TTC549 (cell line): Measurements from ENCODE around the gene ABI3BP.

ENCODE experiments used
- FAIRE-seq: peaks from 2 replicates; lab custom pipeline; 2012; peaks lifted over from hg19 to GRCh38; lab: Jason Lieb, UNC

Gene ABI3BP

DNA sequence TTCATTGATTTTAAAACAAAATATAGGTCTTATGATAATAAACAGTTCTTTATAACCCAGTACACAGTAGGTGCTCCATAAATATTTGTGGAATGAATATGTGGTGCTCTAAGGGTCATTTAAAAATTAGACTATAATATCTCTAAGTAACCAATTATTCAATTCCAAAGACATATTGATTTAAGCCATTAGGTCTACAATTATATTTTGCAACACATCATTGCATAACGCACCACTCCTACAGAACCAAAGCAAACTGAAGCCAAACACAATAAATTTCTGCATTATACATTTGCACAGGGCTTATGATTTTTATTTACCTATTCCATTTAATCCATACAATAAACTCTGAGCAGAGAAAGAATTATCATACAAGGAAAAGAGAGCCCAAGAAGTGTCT lies 104.3 kb downstream of the ABI3BP start:
- FAIRE-seq, result no peak

DNA sequence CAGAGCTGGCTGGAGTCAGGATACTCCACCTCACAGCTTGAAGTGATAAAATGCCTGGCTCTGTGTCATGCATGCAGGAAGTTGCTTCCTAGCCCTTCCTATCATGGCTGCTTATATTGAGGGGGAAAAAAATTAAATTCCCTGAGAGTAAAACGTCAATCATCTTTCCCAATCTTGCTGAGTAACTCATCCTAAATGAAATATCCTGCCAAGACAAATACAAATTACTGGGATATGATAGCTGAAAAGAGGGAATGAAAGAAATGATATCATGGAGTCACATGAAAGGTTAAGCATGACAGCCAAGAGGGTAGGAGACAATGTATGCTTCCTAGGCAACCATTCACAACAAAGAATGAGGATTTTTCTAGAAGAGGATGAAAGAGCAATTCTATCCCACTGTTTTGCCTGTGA lies 110.6 kb downstream of the ABI3BP start:
- no peak for FAIRE-seq

DNA sequence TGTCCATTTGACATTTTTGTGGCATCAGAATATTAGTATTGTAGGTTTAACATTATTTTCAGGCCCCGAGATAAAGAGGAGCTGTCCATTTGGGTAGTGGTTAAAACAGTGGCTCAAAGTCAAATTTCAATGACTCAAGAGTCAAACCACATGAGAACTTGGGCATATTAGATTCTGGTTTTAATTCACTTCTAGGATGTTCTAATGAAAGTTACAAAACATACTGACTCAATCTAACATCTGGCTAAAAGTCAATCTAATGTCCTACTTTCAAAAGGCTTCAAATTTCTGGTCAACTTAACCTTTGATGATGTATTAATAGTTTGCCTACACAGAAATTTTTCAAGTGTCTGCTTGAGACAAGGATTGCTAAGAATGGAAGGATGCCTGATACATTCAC lies 112.4 kb downstream of the ABI3BP start:
- FAIRE-seq, result no peak

DNA sequence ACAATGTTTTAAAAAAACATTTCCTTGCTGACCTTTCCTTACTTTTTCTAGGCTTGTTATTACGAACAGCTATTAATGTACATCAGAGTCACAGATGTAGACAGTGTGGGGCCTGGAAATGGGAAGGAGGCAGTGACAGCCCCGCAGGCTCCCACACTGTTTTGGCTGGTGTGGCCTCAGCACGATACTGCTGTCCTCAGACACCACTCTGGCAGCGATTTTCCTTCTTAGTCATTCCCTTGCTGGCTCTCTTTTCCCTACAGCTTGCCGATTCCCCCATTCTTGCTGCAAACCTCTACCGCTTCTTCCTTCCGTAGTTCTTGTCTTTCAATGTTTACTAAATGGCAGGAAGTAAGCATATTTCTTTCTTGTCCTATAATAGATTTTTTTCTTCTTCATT lies 113.1 kb downstream of the ABI3BP start:
- no peak for FAIRE-seq

DNA sequence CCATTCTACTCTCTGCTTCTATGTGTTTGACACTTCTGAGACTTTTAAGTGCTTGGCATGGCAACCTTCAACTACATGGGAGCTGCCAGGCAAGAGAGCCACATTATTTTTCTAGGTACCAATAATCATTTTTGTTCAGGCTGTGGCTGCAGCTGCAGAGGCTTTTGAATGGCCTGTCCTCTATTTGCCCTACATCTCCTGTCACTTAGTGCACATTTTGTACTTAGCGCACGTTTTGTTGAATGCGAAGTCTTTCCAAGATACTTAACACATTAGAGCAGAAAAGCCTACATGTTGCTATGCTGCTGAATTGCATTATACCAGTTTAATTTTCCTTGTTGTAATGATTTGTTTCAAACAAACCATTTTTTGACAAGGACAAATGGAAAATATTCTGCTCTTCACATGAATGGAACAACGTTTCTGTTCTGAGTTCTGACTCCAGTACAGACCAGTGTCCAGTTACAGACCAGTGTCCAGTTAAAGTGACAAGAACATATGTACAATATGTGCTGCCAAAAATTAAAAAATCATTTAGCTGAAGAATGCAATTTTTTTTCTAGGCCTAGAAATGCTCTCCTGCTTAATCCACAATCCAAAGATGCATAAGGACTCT lies 113.9 kb downstream of the ABI3BP start:
- FAIRE-seq, result no peak

DNA sequence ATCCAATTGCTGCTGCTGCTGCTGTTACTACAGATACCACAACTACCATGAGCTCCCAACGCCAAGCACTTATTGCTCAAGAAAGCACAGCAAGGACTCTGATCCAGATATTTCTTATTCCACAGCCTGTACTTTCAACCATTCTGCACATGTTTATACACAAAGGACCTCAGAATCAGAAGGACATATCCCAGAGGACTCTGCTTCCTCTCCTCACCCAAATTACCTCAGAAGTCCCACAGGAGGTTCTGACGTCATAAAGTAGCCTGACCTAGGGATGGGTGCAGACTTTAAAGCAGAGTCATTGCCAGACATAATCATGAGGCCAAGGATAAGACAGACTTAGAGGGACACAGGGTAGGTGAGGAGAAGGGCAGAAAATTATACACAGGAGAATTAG lies 115.9 kb downstream of the ABI3BP start:
- FAIRE-seq, result no peak

DNA sequence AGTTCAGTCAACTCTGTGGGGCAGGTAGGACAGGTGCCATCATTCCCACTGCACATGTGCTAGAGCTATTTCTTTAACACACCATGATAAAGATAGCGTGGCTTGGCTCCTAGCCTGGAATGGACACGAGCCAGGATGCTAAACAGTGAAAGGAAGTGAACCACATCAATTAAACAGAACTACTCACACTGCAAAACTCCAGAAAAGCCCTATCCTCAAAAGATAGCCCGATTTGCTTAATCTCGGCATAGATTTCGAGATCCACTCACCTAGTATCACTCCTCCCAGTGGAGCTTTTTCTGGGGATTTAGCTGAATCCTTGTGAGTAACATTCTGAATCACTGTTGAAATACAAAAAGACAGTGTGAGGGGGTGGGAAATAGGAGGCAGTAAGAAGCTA lies 118.0 kb downstream of the ABI3BP start:
- no peak for FAIRE-seq

DNA sequence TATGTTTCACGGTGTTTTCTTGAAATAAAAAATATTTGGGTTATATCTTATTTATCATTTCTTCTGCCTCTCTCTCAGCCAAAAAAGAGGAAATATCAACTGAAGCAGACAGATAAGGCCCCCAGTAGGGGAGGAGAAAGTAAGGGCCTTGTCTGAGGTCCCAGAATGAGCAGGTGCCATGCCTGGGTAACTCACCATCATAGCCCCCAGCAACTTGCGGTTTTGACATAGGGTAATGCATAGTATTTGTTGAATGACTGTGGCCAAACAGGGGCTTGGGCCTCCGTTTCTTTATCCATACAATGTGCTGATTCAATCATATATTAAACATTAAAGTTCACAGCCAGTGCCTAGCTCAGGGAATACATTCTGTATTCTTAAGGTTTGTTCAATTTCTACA lies 119.6 kb downstream of the ABI3BP start:
- FAIRE-seq, result no peak

DNA sequence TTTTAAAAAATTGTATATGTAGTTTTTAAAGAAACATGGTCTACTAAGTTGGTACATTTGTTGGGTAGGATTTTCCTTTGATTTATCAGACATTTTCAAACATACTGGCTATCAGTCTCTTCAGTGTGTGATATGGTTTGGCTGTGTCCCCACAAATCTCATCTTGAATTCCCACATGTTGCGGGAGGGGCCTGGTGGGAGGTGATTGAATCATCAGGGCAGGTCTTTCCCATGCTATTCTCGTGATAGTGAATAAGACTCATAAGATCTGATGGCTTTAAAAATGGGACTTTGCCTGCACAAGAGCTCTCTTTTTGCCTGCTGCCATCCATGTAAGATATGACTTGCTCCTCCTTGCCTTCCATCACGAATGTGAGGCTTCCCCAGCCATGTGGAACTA lies 121.9 kb downstream of the ABI3BP start:
- FAIRE-seq, result no peak

DNA sequence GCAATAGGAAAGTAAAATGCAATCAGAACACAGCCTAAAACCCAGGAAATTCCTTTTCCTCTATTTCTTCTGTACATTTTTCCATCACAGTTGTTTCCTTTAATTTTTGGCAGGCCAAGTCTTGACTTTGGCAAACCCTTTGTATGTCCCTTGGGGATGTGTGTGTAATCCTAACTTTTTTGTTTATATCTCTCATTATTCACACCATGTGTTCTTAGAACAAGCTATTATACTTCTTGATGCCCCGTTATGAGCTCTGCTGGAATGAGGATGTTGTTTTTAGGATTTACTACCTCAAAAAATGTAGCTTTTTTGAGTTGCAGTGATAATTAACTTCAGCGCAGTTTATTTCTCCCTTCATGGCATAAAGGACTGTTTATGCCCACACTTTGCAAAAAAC lies 123.4 kb downstream of the ABI3BP start:
- FAIRE-seq, result no peak

DNA sequence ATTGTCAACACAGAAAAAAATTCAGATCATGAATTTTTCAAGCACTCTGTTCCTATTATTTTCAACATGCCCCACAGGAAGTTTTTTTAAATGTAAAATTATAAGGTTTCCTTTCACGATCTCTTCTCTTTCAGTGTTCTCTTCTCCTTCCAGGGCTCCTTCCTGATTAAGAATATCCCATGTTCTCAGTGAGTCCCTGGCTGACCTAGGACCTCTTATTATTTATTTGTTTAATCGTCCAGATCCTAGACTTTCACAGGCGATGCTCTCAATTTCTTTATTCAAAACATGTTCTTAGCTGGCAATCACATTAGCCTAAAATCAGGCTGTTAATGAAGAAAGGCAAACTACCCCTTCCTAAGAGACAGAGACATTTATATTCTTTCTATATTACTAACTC lies 124.3 kb downstream of the ABI3BP start:
- no peak for FAIRE-seq

DNA sequence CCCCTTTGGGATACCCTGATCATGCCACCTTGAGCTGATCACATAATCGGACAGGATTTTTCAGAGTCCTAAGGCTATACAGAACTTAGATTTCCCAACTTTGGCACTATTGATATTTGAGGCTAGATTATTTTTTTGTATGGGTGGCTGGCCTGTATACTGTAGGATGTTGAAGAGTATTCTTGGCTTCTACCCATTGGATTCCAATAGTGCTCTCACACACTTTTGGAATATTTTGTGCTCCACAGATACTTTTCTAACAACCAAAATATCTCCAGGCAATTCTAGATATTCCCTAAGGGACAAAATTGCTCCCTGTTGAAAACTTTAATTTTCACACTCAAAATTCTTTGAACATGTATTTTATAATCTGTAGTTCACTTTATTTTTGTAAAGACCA lies 125.1 kb downstream of the ABI3BP start:
- FAIRE-seq, result no peak

DNA sequence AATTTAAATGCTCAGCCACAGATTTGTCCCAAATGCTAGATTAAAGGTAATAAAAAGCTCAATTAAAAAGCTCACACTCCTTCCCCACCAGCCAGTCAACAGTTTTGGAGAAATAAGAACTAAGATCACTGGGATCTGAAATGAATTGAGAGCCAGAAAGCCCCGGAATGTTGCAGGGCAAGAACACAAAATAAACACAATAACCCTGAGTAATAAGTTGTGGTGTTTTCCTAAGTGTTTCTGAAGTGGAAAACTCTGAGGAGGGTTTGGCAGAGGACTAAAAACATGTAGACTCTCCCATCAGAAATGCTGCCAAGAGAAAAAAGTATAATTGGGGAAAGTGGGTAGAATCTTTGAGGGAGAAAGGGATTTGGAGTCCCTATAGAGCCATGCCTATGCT lies 127.8 kb downstream of the ABI3BP start:
- FAIRE-seq, result no peak

DNA sequence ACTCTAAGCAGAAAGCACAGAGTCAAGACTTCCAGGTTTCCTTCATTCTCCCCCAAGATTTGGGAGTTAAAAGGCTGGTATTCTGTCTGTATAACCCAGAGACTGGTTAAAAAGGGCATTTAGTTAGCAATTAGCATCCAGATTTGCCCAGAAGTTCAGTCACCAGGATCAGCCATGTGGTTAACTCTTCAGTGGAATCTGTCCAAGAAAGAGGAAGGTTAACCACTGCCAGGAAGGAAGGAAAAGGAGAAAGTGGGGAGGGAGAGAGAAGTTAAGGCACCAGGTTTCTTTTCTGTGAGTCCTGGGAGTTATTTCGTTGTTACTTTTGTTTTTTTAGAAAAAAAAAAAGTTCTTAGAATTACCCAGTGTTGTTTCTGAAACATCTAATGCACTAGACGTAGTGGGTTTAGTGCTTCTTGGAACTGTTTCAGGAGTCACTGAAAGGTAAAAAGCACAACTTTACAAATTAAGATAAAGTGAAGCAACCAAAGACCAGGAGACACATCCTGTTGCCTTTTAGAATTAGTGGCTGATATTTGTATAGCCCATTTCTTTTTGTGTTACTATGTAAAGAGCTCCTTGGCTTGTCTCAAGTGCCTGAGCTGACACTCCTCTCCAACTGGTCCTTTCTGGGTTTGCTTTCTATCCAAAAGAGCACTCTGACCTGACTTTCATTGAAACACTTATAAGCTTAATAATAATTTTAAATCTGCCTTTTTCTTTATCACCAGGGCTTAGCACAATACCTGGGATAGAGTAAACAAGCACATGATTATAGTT lies 128.6 kb downstream of the ABI3BP start:
- no peak for FAIRE-seq

DNA sequence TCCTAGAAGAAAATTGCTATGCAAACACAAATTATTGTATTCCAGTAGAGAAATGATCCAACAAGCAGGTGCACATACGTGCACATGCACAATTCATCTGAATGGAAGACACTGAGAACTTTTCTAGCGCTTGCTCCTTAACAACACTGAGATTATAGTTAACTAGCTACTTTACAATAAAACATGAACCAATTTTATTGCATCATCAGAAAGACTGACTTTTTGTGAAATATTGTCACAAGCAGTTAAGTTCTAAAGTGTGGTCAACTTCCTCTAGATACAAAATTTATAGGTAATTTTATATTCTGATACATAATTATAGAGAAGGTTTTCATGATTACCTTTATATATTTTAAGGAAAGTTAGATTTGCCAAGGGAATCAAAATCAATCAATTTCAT lies 135.4 kb downstream of the ABI3BP start:
- FAIRE-seq, result no peak

DNA sequence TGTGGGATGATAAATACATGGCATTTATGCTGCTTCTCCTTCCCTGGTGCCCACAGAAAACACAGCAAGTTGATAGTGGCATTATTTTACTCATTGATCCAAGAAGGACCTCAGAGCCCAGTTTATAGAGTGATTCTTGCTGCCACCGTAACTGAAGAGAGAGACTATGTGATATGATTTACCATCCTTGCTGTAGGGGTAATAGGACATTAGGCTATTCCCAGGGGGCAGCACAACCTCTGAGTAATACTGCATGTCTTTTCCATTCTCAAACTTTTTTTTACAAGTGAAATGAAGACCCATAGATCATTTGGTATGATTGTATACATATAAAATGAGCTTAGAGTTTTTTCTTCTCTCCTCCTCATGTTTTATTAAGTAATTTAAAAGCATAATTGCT lies 136.4 kb downstream of the ABI3BP start:
- FAIRE-seq, result no peak

DNA sequence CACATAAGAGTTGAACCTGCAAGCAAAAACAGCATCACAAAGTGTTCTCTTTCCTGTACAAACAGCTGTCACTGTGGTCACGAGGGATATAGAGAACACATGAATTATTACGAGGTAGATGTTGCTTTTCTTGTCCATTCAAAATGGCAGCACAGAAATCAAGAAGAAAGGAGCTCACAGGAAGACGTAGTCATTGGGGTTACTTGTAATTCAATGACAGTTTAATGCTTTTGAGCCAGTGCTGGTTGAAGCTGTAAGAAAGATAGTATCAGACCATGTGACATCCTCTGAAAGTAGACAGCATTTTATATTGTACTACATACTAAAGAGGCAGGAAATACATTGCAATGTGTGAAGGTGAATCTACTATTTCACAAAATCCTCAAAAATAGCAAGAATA lies 140.4 kb downstream of the ABI3BP start:
- no peak for FAIRE-seq

DNA sequence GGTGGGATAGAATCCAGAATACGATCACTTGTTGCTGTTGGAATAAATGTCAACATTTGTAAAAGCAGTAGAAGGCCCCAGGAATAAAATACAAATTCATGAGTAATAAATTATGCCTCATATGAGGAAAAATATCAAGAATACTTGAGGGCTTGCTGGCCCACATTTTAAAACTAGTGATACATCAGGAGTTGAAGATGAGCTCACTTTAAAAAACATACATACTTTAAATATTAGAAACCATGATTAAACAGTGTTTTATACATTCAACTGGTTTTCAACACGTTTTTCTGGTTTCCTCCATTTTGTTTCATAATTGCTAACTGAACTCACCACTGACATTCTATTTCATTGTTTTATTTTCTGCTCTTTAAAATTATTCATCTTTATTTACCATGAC lies 142.5 kb downstream of the ABI3BP start:
- FAIRE-seq, result no peak

DNA sequence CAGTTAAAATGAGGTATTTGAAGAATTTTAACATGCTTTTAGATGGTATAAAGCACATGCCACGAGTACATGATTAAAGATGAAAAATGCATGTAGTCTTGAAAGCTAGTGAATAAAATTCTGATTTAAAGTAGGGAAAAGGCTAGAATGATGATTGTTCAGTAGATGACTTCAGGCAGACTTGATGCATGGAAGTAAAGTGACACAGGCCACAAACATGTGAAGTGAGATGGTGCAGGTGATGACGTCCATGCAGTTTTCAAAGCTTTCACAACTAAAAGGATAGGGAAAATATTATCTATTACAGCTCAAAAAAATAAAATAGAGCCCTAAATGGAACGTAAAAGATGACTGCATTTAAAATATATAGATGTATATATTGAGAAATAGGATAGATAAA lies 143.1 kb downstream of the ABI3BP start:
- no peak for FAIRE-seq

DNA sequence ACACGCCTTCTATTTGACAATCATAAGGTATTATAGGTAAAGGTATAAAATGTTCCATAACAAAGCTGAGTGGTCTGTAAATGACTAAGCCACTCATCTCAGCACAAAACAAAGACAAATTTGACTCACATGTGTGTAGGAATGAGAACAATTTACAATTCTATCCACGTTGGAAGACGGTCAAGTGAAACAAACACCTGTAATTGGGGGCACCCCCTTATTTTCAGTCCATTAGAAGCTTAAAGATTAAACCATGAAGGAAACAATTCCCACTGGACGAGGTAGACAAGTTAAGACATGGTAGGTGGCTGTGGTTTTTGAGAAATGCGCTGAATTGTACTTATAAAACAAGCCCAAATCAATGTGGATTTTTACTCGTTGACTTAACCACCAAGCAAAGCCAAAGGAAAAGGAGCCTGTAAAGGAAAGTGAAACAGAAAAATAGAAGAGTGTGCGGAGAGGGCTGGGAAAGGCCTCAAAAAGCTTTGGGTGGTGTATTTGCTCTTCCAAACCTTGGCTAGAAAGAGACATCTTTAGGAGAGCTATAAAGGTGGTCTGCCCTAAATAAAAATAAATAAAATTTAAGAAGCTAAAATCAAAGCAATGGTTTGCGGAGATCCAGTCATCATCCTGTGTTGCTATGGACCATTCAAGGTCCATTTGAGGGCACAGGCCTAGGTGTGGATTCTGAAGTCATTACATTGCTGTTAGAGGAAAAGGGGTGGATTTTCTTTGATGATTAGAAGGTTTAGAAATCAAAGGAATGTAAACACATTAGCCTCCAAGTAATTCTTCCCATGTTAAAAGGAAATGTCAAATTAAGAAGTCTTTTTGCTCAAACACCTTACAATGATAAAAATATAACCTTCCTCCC lies 148.9 kb downstream of the ABI3BP start:
- no peak for FAIRE-seq

DNA sequence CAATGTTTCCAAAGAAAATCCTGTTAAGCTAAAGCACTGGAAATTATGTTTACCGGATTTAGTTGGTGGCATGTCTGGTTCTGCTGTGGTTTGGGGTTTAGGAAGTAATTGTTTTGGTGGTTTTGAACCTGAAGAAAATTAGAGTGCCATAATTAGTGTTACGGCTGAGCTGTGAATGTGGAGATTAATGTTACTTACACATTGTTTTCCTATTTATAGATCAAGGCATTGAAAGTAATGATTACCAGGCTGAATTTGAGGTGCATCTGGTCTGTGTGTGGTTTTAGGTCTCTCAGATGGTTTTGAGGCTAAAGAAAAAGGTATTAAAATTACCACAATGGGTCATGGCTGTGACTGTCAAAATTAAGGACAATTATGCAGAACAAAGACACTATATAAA lies 155.1 kb downstream of the ABI3BP start:
- FAIRE-seq, result no peak

DNA sequence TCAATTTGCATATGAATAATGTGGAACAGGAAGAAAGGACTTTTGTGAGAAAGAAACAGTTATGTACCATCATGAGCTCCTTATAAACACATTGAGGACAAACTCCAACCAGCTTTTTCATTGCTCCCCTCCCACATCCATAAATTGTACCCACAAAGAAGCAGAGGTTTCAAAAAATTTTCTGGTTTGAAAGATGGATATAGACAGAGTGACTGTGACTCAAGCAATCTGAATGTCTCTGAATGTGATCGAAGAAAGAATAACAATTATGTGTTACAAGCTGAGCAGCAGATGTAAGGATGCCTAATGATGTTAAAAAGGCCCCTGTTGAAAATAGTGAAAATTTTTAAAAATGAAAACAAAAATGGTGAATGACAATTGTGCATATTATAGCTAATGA lies 156.6 kb downstream of the ABI3BP start:
- no peak for FAIRE-seq

DNA sequence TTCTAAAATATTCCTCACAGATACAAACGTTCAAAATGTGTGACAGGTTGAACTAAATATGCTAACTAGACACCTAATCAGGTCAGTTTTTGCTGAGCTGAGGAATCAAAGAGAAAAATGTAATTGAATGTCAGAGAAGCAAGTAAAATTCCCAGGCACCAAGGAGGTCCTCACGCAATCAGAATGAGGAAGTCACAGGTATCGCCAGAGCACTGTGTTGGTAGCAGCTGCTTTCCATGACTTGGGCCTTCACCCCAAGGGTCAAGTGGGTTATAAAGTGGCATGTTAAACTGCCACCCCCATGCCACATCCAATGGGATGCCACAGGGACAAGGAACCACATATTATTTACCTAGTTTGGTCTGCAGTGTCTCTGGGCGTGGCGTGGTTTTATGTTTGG lies 158.9 kb downstream of the ABI3BP start:
- FAIRE-seq, result no peak
